ENCODE data around the gene LHCGR. TPM values are rescaled to one million over a fixed set of nuclear protein-coding genes. Genes with fewer than 3 reads are reported as not detected.

LHCGR gene
- total RNA-seq, 4 donors from 2014 or later = 0.19 TPM; not detected in 3

GRCh38 chr2:48714245-48714644 lies 41.3 kb downstream of the LHCGR start:
- DNase-seq (ENCODE audit: low spot score in 2 of 2) = no peak
- TF ChIP-seq CTCF (IDR thresholded peaks at IDR 0.05) (no peak), POLR2A (IDR thresholded peaks at IDR 0.05) (no peak)
- 27 to 32% methylated on average over 2 of the region's 2 CpGs for WGBS, 2 donors
- intact Hi-C loops (cut with DNase I; ENCODE audit: low total_unique reads) = no loop called here
- no peak overlapping the region for H3K4me3 ChIP-seq (ENCODE audit: low read depth, poor library complexity, severe bottlenecking)

GRCh38 chr2:48713647-48714046 lies 41.9 kb downstream of the LHCGR start:
- no peak for DNase-seq (ENCODE audit: low spot score in 2 of 2)
- WGBS, 2 donors = 53 to 60% methylated on average over 1 of the region's 1 CpG
- intact Hi-C loops (cut with DNase I; ENCODE audit: low total_unique reads) = no loop called here
- TF ChIP-seq POLR2A (IDR thresholded peaks at IDR 0.05) (no peak), CTCF (IDR thresholded peaks at IDR 0.05) (no peak)
- no peak overlapping the region for H3K4me3 ChIP-seq (ENCODE audit: low read depth, poor library complexity, severe bottlenecking)

- 59 to 70% methylated on average over 2 of the region's 2 CpGs for WGBS, 2 donors
- intact Hi-C loops (cut with DNase I; ENCODE audit: low total_unique reads) = no loop called here
- TF ChIP-seq POLR2A (IDR thresholded peaks at IDR 0.05) (no peak), CTCF (IDR thresholded peaks at IDR 0.05) (no peak)
These were observed 43.4 kb downstream of the LHCGR start for GRCh38 chr2:48712151-48712550.

GRCh38 chr2:48711343-48711742 lies 44.2 kb downstream of the LHCGR start:
- TF ChIP-seq POLR2A (IDR thresholded peaks at IDR 0.05) (no peak), CTCF (IDR thresholded peaks at IDR 0.05) (no peak)
- H3K4me3 ChIP-seq (ENCODE audit: low read depth, poor library complexity, severe bottlenecking) = no peak overlapping the region
- DNase-seq (ENCODE audit: low spot score in 2 of 2) = no peak
- 43 to 73% methylated on average over 4 of the region's 4 CpGs for WGBS, 2 donors
- intact Hi-C loops (cut with DNase I; ENCODE audit: low total_unique reads) = no loop called here

More at GRCh38 chr2:48712151-48712550, 43.4 kb downstream of the LHCGR start:
- no peak overlapping the region for H3K4me3 ChIP-seq (ENCODE audit: low read depth, poor library complexity, severe bottlenecking)
- DNase-seq (ENCODE audit: low spot score in 2 of 2) = no peak

- H3K4me3 ChIP-seq (ENCODE audit: low read depth, poor library complexity, severe bottlenecking) = no peak overlapping the region
- TF ChIP-seq POLR2A (IDR thresholded peaks at IDR 0.05) = no peak
- TF ChIP-seq CTCF (IDR thresholded peaks at IDR 0.05) = no peak
- no peak for DNase-seq (ENCODE audit: low spot score in 2 of 2)
- WGBS, 2 donors = 68 to 75% methylated on average over 7 of the region's 7 CpGs
- intact Hi-C loops (cut with DNase I; ENCODE audit: low total_unique reads) = no loop called here
These were observed 46.2 kb downstream of the LHCGR start for GRCh38 chr2:48709096-48710034.

Data from lower leg skin (tissue), 4 donors.